Astrocyte (in vitro differentiated cells and primary cell): ENCODE measurements around the gene ROR2. TPM values are rescaled to one million over a fixed set of nuclear protein-coding genes. Genes with fewer than 3 reads are reported as not detected.
A peak's percentile ranks its signal among the peaks of the same experiment; 100 is the strongest.

Source experiments
- DNase-seq: peaks from one replicate; pipeline ENCODE4 v3.0.0-alpha.2; 2010; ENCODE audit warnings: low read depth
- FAIRE-seq: peaks from 2 replicates; lab custom pipeline; 2011; peaks lifted over from hg19 to GRCh38; lab: Jason Lieb, UNC
- H2AFZ ChIP-seq: 2 replicates; pipeline ENCODE4 v1.6.0; 2012; ENCODE audit warnings: low read depth, low read length, inconsistent platforms
- H3K27ac ChIP-seq: 2 replicates; pipeline ENCODE4 v1.5.1; 2011; ENCODE audit warnings: low read depth, low read length, inconsistent platforms
- H3K27me3 ChIP-seq: 2 replicates; pipeline ENCODE4 v1.6.0; 2011; ENCODE audit warnings: low read length, inconsistent platforms; ENCODE audit not compliant: insufficient read depth
- H3K36me3 ChIP-seq: 2 replicates; pipeline ENCODE4 v1.5.1; 2011; ENCODE audit warnings: low read length, inconsistent platforms; ENCODE audit not compliant: insufficient read depth
- H3K4me1 ChIP-seq: 2 replicates; pipeline ENCODE4 v1.5.1; 2011; ENCODE audit warnings: low read length, inconsistent platforms; ENCODE audit not compliant: insufficient read depth
- H3K4me2 ChIP-seq: 2 replicates; pipeline ENCODE4 v1.6.0; 2012; ENCODE audit warnings: low read length, inconsistent platforms
- H3K4me3 ChIP-seq: 2 replicates; pipeline ENCODE4 v1.5.1; 2011; ENCODE audit warnings: low read depth, mild to moderate bottlenecking, low read length, inconsistent platforms; ENCODE audit not compliant: insufficient read depth
- H3K79me2 ChIP-seq: 2 replicates; pipeline ENCODE4 v1.6.0; 2012; ENCODE audit warnings: mild to moderate bottlenecking, low read length, inconsistent platforms; ENCODE audit not compliant: insufficient read depth
- H3K9ac ChIP-seq: 2 replicates; pipeline ENCODE4 v1.6.0; 2012; ENCODE audit warnings: mild to moderate bottlenecking, low read length, inconsistent platforms
- H3K9me3 ChIP-seq: 2 replicates; pipeline ENCODE4 v1.5.1; 2012; ENCODE audit warnings: low read depth, mild to moderate bottlenecking, low read length, inconsistent platforms; ENCODE audit not compliant: insufficient read depth
- H4K20me1 ChIP-seq: 2 replicates; pipeline ENCODE4 v1.6.0; 2012; ENCODE audit warnings: low read length, inconsistent platforms; ENCODE audit not compliant: insufficient read depth
- H3K27ac Mint-ChIP-seq: one replicate; pipeline ENCODE4 v1.8.0; 2021; ENCODE audit warnings: mild to moderate bottlenecking, mixed read lengths; ENCODE audit not compliant: unreplicated experiment
- H3K27me3 Mint-ChIP-seq: one replicate; pipeline ENCODE4 v1.8.0; 2021; ENCODE audit warnings: low read depth, mixed read lengths; ENCODE audit not compliant: unreplicated experiment
- H3K36me3 Mint-ChIP-seq: one replicate; pipeline ENCODE4 v1.8.0; 2021; ENCODE audit warnings: low read depth, mixed read lengths; ENCODE audit not compliant: unreplicated experiment
- H3K4me1 Mint-ChIP-seq: one replicate; pipeline ENCODE4 v1.8.0; 2021; ENCODE audit warnings: low read depth, mixed read lengths; ENCODE audit not compliant: unreplicated experiment
- H3K4me3 Mint-ChIP-seq: one replicate; pipeline ENCODE4 v1.8.0; 2021; ENCODE audit warnings: mild to moderate bottlenecking, moderate library complexity, mixed read lengths; ENCODE audit not compliant: unreplicated experiment
- H3K9me3 Mint-ChIP-seq: one replicate; pipeline ENCODE4 v1.8.0; 2021; ENCODE audit warnings: mild to moderate bottlenecking, mixed read lengths; ENCODE audit not compliant: unreplicated experiment
- EZH2 ChIP-seq: IDR thresholded peaks from 2 replicates; pipeline ENCODE4 v1.6.1; 2012; ENCODE audit warnings: mild to moderate bottlenecking, low read length, inconsistent platforms; ENCODE audit not compliant: insufficient read depth
- total RNA-seq: library from RNA; stranded (reverse); gene quantifications from 2 replicates; pipeline ENCODE4 v1.2.1, GENCODE V29; 2021
- TF ChIP-seq, protein P1 (sequence below): IDR thresholded peaks from 2 replicates; pipeline ENCODE4 v1.5.1; 2011; ENCODE audit warnings: low read depth, mild to moderate bottlenecking, inconsistent platforms, low read length, moderate library complexity; ENCODE audit not compliant: insufficient read depth

ROR2 gene
- total RNA-seq, 1 donor from 2014 or later = 4.9 TPM

DNA sequence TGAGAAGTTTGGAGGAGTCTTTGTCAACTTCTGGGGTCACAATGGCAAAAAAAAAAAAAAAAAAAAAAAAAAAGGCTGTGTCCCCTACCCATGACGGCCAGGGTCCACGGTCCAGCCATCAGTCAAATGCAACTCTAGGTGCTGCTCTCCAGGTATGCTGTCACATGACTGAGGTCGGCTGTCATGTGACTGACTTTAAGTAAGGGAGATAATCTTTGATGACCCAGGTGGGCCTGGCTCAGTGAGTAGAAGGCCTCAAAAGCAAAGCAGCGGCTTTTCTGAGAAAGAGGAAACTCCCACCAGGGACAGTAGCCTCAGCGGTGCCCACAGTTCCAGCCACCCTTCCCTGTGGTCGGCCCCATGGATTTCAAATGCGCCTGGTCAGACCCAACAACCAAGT is 117.7 kb downstream of the ROR2 start:
- Mint-ChIP-seq H3K9me3 (no peaks in the 10 kb centered on the region), H3K4me1 (peaks cover 15% of the 10 kb centered on the region), H3K27me3 (peaks cover 4% of the 10 kb centered on the region), H3K27ac (no peak overlapping the region), H3K36me3 (peaks cover 5% of the 10 kb centered on the region), H3K4me3 (no peak overlapping the region)
- Histone ChIP-seq H3K4me1 (no peaks in the 10 kb centered on the region), H3K27ac (no peak overlapping the region), H3K9me3 (no peaks in the 10 kb centered on the region), H3K27me3 (peaks cover 11% of the 10 kb centered on the region), H3K4me2 (no peak overlapping the region), H3K79me2 (no peaks in the 10 kb centered on the region), H4K20me1 (no peaks in the 10 kb centered on the region), H3K4me3 (no peak overlapping the region), H2AFZ (no peak overlapping the region), H3K9ac (no peak overlapping the region), H3K36me3 (no peaks in the 10 kb centered on the region)
- no peak for DNase-seq
- no peak for FAIRE-seq
- TF ChIP-seq, protein P1, sequence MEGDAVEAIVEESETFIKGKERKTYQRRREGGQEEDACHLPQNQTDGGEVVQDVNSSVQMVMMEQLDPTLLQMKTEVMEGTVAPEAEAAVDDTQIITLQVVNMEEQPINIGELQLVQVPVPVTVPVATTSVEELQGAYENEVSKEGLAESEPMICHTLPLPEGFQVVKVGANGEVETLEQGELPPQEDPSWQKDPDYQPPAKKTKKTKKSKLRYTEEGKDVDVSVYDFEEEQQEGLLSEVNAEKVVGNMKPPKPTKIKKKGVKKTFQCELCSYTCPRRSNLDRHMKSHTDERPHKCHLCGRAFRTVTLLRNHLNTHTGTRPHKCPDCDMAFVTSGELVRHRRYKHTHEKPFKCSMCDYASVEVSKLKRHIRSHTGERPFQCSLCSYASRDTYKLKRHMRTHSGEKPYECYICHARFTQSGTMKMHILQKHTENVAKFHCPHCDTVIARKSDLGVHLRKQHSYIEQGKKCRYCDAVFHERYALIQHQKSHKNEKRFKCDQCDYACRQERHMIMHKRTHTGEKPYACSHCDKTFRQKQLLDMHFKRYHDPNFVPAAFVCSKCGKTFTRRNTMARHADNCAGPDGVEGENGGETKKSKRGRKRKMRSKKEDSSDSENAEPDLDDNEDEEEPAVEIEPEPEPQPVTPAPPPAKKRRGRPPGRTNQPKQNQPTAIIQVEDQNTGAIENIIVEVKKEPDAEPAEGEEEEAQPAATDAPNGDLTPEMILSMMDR = no peak
- TF ChIP-seq EZH2 = no peak

DNA sequence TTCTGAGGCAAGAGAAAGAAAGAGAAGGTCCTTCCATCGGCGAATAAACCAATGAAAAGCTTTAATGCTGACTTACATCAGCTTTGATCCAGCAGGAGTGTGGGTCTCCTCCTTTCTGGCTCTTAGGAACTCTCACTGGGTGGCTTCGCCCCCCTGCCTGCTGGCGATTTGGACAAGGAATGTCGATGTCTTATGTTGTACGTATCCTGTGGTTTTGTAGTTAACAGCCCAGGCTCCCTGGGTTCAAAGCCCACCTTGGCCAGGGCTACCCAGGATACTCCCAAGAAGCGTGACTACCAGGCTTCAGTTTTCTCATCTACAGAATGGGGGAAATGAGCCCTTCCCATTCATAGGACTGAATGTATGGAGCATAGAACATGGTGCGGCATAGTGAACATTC is 124.2 kb downstream of the ROR2 start:
- Mint-ChIP-seq H3K4me1 (peaks cover 4% of the 10 kb centered on the region), H3K4me3 (no peak overlapping the region), H3K36me3 (peaks cover 4% of the 10 kb centered on the region), H3K9me3 (peaks cover 8% of the 10 kb centered on the region), H3K27me3 (peaks cover 3% of the 10 kb centered on the region), H3K27ac (no peak overlapping the region)
- FAIRE-seq = no peak
- no peak overlapping the region for H3K27ac ChIP-seq
- H3K4me2 ChIP-seq = no peak overlapping the region
- H3K9ac ChIP-seq = no peak overlapping the region
- H3K79me2 ChIP-seq = no peaks in the 10 kb centered on the region
- no peaks in the 10 kb centered on the region for H3K4me1 ChIP-seq
- peaks cover 21% of the 10 kb centered on the region for H3K27me3 ChIP-seq
- no peaks in the 10 kb centered on the region for H4K20me1 ChIP-seq
- no peak overlapping the region for H3K4me3 ChIP-seq
- DNase-seq = no peak
- H3K36me3 ChIP-seq = no peaks in the 10 kb centered on the region
- no peak for TF ChIP-seq EZH2
- TF ChIP-seq, protein P1 = no peak
- H2AFZ ChIP-seq = no peak overlapping the region
- H3K9me3 ChIP-seq = peaks cover 5% of the 10 kb centered on the region

DNA sequence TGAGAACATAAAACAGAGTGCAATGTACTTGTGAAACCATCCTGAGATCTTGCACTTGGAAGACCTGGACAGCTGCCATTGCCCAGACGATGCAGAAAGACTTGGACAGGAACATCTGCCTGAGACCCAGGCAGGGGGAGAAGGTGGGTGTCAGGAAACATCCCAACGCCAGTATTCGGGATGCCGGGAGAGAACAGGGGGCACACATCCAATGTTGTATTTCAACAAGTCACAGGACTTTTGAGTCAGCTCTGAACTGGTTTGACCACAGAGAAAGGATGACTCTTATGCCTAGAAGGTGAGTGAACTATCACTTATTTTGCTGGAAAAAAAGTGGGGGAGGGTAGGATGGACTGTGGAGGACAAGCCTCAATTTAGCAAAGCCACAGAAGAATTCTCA is 124.6 kb downstream of the ROR2 start:
- Histone ChIP-seq H3K9ac (no peak overlapping the region), H3K9me3 (peaks cover 5% of the 10 kb centered on the region), H4K20me1 (no peaks in the 10 kb centered on the region), H2AFZ (no peak overlapping the region), H3K4me3 (no peak overlapping the region), H3K4me1 (no peaks in the 10 kb centered on the region), H3K79me2 (no peaks in the 10 kb centered on the region), H3K27me3 (peaks cover 21% of the 10 kb centered on the region), H3K4me2 (no peak overlapping the region), H3K36me3 (no peaks in the 10 kb centered on the region), H3K27ac (no peak overlapping the region)
- DNase-seq = no peak
- TF ChIP-seq, protein P1 = no peak
- TF ChIP-seq EZH2 = no peak
- H3K9me3 Mint-ChIP-seq = peaks cover 8% of the 10 kb centered on the region
- peaks cover 4% of the 10 kb centered on the region for H3K4me1 Mint-ChIP-seq
- peak overlapping the region; percentile 31 for H3K4me3 Mint-ChIP-seq
- H3K36me3 Mint-ChIP-seq = peaks cover 4% of the 10 kb centered on the region
- H3K27me3 Mint-ChIP-seq = peaks cover 3% of the 10 kb centered on the region
- no peak overlapping the region for H3K27ac Mint-ChIP-seq
- FAIRE-seq = no peak
